HG03442 (cell line): ENCODE measurements around the gene ARHGEF5.
A peak's percentile ranks its signal among the peaks of the same experiment; 100 is the strongest.
"Not testable (repeated sequence)": the region's sequence is repeated elsewhere in the genome, so short reads cannot be mapped to it uniquely, and the experiment has no call there.

Experiments used
- ATAC-seq: cut with Tn5 transposase; IDR thresholded peaks from one replicate; pipeline ENCODE4 v1.9.1; 2021; ENCODE audit warnings: mild to moderate bottlenecking, moderate library complexity; ENCODE audit not compliant: unreplicated experiment

The ARHGEF5 gene

GRCh38 chr7:144355176-144355822 is at the start of gene ARHGEF5:
Gene ARHGEF5, plus strand, starts transcription at chr7:144355402. Its CDS starts 7,268 bp downstream, at chr7:144362670.
- ATAC-seq = peak; percentile 70

GRCh38 chr7:144309702-144310101 is 45.5 kb upstream of the ARHGEF5 start:
- not testable (repeated sequence) for ATAC-seq

- not testable (repeated sequence) for ATAC-seq
Observed at GRCh38 chr7:144311218-144311617, 44.0 kb upstream of the ARHGEF5 start.

DNA sequence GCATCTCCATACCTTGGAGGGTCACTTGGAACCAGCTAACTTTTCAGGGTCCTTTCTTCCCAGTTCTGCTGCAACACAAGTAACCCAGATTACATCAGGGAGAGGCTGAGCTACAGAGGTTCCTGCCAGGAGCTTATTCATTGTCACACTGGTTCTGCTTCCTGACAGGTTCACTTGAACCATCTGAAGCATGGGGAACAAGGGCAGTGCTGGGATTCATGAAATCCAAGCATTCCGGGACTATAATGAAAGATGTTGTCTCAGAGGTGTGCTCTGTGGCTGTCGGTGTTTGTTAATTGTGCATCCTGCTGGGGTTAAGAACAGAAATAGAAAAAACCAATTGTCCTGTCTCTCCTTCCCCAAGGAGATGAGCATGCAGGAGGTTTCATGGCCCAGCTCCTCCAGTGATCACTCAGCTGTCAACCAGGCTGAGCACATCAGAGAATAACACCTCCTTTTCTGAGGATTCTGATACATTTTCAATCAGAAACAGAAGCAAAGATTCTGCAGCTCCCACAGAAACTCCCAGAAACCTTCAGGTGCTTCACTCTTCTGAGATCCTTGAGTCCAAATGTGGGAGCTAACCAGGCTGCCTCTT is 43.2 kb upstream of the ARHGEF5 start, which contains the start of gene OR2A1:
TSS of gene OR2A1 (plus strand) at position 548 of the 598 bp plus-strand sequence. CDS start 5,706 bp downstream, outside the sequence.
- ATAC-seq = not testable (repeated sequence)

DNA sequence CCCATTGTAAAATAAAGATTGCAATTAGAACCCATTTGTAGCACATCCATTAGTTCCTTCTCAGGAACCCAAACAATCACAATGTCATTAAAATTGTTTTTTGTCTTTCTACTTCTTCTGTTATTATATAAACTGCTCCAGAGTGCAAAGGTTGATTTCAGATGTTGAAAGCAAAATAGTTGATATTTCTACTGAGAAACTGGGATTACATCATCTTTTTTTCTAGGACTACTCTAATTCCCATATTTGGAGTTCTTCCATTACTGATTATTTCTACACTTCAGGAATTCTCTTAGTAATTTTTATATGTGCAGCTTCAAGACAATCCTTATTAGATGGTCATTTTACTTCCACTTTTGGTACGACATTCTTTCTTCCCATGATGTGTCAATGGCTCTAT is 37.7 kb upstream of the ARHGEF5 start:
- ATAC-seq = not testable (repeated sequence)

DNA sequence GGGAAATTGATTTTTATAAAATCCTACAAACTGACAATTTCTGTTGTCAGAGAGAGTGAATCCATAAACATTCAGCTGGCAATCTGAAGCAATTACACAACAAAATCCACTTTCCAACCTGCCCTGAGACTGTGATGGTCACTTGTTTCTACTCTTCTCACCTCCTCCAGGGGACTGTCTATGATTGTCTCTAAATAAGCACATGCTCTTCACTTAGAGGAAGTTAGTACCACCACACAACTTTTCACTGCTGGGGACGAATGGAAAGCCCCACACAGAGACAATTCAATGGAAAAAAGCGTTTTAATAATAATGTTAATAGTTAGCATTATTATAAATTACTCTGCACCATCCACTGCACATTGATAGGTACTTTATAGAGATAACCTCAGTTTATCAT is 35.7 kb upstream of the ARHGEF5 start:
- not testable (repeated sequence) for ATAC-seq

DNA sequence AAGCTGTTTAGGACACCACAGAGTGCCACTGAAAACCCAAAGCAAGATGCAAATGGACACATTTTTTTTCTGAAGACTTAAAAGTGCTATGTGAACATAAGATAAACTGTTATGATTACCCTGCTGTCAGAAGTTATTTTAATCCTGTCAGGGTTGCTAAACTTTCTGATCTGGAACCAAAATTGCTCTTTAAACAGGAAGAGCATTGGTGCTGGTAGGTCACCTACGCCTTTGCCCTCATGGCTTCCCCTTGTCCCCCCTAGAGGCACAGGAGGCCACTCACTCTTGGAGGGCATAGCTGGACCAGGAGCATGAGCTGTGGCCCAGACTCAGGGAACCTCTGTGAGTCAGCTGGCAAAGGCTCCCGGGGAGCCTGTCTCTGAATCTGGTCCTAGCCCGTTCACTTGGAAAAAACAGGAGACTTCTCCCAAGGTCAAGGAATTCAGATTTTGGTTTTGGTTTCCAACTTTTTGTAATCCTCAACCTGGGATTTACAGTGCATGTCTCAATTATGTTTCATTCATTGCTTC is 33.5 kb upstream of the ARHGEF5 start:
- ATAC-seq = not testable (repeated sequence)

DNA sequence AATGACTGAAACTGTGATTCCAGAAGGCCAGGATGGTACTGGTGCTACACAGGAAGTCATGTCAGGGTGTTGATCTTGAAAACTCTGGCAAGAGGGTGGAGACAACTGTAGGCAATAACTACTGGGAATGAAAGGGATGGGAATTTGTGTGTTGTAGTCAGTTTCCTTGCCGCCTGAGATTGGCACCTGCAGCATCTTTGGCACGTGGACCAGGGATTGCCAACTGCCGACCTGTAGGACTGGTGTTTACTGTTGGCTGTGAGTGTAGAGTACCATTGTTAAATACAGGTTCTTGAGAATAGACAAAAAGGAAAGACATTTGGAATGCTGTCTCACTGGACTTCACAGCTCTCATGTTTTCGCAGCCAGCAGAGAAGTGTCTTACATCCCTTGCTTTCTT is 31.8 kb upstream of the ARHGEF5 start:
- not testable (repeated sequence) for ATAC-seq

DNA sequence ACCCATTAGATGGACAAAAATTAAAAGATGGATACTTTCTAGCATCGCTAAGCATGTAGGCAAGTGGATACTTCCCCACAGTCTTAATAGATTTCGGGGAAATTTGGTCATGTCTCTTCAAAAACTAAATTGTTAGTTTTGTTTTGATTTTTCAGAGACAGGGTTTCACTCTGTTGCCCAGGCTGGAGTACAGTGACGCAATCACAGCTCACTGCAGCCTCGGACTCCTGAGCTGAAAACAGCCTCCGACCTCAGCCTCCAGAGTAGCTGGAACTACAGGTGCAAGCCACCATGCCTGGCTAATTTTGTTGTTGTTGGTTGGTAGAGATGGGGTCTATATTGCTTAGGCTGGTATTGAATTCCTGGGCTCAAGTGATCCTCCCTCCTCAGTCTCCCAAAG is 29.3 kb upstream of the ARHGEF5 start:
- not testable (repeated sequence) for ATAC-seq

GRCh38 chr7:144330044-144330443 is 25.2 kb upstream of the ARHGEF5 start:
- not testable (repeated sequence) for ATAC-seq

GRCh38 chr7:144331221-144331995 is 23.8 kb upstream of the ARHGEF5 start:
- peak; percentile 66 for ATAC-seq

DNA sequence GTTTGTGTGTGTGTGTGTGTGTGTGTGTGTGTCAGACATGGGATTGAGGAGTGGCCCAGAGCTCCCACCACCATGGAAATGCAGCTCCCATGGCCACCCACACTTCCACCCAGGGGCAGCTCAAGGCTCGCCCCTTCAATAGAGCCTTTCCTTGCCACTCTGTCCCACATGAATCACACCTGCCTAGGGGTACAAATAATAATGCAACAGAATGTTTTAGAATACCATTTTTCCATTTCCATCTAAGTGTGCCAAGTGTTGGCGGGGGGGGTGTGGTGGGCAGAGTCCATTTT is 23.3 kb upstream of the ARHGEF5 start:
- ATAC-seq = not testable (repeated sequence)

DNA sequence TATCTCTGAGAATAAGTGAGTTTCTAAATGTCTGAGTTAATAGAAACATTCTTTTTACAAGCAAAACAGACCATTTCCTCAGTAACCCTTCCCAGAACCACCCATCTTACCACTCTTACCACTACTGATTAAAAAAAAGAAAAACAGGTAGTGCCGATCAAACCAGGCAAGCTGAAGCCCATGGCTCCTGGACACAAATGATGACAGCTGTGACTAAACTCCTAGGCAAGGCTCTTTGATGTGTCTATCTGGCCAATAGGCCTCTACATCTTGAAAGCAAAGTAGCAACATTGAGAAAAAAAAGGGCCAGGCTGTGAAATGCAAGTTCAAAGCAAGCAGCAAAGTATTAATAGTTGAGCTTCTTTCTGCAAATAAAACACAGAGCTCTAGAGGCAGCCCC is 6.6 kb upstream of the ARHGEF5 start:
- ATAC-seq = peak; percentile 37

DNA sequence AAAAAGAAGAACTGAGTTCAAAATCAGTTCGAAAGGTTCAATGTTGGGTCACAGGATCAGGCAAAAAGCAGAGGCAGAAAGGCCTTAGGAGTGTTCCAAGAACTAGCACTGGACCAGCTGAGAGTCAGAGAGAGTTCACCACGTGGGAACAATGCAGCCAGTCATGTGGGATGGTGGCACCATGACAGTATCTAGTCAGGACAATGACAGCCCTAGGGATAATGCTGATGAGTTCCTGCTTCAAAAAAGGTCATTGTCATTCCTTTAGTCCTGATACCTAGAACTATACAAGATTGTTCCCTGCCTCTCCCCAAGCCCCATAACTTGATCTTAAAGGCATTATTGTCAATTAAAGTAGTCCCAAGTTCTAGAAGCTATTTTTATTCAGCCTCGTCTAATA is 3.5 kb upstream of the ARHGEF5 start:
- not testable (repeated sequence) for ATAC-seq

DNA sequence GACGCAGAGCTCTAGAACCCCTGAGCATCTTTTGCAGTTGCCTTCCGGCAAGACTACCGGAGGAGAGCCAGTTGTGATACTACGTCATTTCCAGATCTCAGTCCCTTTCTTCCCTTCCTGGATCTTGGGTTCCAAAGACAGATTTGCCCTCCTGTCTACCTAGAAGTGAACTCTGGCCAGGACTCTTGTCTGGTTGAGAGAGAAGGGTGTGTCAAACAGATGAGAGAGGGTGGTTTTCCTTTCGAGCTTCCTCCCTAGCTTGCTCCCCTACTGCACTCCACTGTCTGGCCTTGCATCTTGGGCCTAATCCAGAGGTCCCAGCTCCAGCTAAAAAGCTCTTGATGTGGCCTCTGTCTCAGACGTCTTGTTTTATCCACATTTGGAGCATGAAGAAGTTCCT is 983 bp downstream of the ARHGEF5 start:
- ATAC-seq = not testable (repeated sequence)

- not testable (repeated sequence) for ATAC-seq
Observed at GRCh38 chr7:144356860-144357259, 1.7 kb downstream of the ARHGEF5 start.

DNA sequence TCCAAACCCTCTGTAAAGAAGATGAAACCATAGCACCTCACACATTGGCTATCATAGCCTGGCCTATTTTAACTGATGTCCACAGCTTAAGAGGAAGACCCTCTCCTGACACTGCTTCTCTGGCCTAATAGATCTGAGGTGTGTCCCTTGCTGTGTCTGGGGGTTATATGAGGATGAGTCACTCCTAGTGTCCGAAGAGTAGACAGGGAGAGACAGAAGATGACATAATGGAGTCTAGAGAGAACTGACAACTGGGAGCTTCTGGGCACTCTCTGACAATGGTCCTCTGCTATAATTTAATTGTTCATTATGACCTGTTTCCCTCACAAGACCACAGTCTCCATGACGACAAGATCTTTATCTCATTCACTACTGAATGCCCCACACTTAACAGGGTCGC is 6.9 kb downstream of the ARHGEF5 start:
- ATAC-seq = not testable (repeated sequence)

DNA sequence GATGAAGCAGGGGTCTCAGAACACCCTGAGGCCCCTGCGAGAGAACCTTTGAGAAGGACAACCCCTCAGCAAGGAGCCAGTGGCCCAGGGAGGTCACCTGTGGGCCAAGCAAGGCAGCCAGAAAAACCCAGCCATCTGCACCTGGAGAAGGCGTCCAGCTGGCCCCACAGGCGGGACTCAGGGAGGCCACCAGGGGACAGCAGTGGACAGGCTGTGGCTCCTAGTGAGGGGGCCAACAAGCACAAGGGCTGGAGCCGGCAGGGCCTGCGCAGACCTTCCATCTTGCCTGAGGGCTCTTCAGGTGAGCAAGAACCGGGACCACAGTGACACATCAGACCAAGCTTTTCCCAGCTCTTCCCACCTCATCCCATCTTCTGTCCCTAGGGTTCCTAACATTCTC is 10.3 kb downstream of the ARHGEF5 start:
- not testable (repeated sequence) for ATAC-seq

GRCh38 chr7:144367250-144367649 is 12.0 kb downstream of the ARHGEF5 start:
- ATAC-seq = not testable (repeated sequence)

DNA sequence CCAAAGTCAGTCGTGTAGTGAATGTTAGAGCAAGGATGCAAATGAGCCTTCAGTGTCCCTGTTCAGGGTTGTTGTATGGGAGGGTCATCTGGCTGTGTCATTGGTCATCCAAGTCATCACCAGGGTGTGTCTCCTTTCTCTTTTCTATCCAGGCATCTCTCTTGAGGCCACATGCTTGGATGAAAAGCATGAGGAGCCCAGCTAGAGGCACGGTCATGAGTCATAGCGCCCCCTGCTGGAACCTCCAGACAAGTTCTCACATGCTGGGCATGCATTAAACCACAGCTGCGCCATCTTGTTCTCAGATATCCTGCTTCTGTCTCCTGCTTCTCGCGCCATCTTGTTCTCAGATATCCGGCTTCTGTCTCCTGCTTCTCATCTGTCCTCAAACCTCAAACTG is 14.0 kb downstream of the ARHGEF5 start:
- ATAC-seq = not testable (repeated sequence)

- no peak for ATAC-seq
Observed at GRCh38 chr7:144378651-144379050, 23.4 kb downstream of the ARHGEF5 start.
